Middle frontal gyrus (tissue), 1 donor: ENCODE data around the gene VKORC1.

Source experiments
- DNase-seq: peaks from one replicate; pipeline ENCODE4 v3.0.0-alpha.2; 2015; ENCODE audit warnings: low spot score; ENCODE audit errors: extremely low spot score

The VKORC1 gene

GRCh38 chr16:31083081-31083480 lies 11.5 kb downstream of the VKORC1 start:
- no peak for DNase-seq

- no peak for DNase-seq
Measured at GRCh38 chr16:31082368-31083045, 12.1 kb downstream of the VKORC1 start.

- DNase-seq = no peak
Measured at GRCh38 chr16:31081428-31082351, 12.9 kb downstream of the VKORC1 start.

- DNase-seq = no peak
Measured at GRCh38 chr16:31080756-31081419, 13.7 kb downstream of the VKORC1 start.

GRCh38 chr16:31080035-31080629 lies 14.5 kb downstream of the VKORC1 start:
- DNase-seq = no peak

GRCh38 chr16:31079342-31079944 lies 15.2 kb downstream of the VKORC1 start:
- DNase-seq = no peak

- no peak for DNase-seq
Measured at GRCh38 chr16:31078597-31079341, 15.8 kb downstream of the VKORC1 start.

GRCh38 chr16:31077592-31078396 lies 16.8 kb downstream of the VKORC1 start:
- no peak for DNase-seq

GRCh38 chr16:31077024-31077423 lies 17.6 kb downstream of the VKORC1 start:
- no peak for DNase-seq

GRCh38 chr16:31076319-31076718 lies 18.3 kb downstream of the VKORC1 start:
- DNase-seq = no peak

- no peak for DNase-seq
Measured at GRCh38 chr16:31074814-31075183, 19.8 kb downstream of the VKORC1 start.

GRCh38 chr16:31073970-31074813 lies 20.4 kb downstream of the VKORC1 start, which contains the start of the genes ZNF646 and ZNF668:
ZNF646 (plus strand) TSS chr16:31074422; CDS start chr16:31076325, 1,903 bp downstream.
ZNF668 (minus strand) TSS chr16:31074240; CDS start chr16:31064459, 9,781 bp downstream.
- DNase-seq = peak; percentile 100

- peak; percentile 82 for DNase-seq
Measured at GRCh38 chr16:31073142-31073969, 21.2 kb downstream of the VKORC1 start.

- no peak for DNase-seq
Measured at GRCh38 chr16:31072540-31073141, 22.0 kb downstream of the VKORC1 start.

GRCh38 chr16:31071861-31072260 lies 22.7 kb downstream of the VKORC1 start:
- no peak for DNase-seq

- DNase-seq = no peak
Measured at GRCh38 chr16:31067342-31067741, 27.3 kb downstream of the VKORC1 start.

- DNase-seq = no peak
Measured at GRCh38 chr16:31064882-31065461, 29.6 kb downstream of the VKORC1 start.
